HG02870 (cell line): ENCODE measurements around the gene DEPP1.
A peak's percentile ranks its signal among the peaks of the same experiment; 100 is the strongest.
"Not testable (repeated sequence)": the region's sequence is repeated elsewhere in the genome, so short reads cannot be mapped to it uniquely, and the experiment has no call there.

Experiments
- ATAC-seq: cut with Tn5 transposase; IDR thresholded peaks from one replicate; pipeline ENCODE4 v1.9.1; 2021; ENCODE audit warnings: mild to moderate bottlenecking, moderate library complexity; ENCODE audit not compliant: unreplicated experiment

Gene DEPP1, protein sequence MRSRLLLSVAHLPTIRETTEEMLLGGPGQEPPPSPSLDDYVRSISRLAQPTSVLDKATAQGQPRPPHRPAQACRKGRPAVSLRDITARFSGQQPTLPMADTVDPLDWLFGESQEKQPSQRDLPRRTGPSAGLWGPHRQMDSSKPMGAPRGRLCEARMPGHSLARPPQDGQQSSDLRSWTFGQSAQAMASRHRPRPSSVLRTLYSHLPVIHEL

DNA sequence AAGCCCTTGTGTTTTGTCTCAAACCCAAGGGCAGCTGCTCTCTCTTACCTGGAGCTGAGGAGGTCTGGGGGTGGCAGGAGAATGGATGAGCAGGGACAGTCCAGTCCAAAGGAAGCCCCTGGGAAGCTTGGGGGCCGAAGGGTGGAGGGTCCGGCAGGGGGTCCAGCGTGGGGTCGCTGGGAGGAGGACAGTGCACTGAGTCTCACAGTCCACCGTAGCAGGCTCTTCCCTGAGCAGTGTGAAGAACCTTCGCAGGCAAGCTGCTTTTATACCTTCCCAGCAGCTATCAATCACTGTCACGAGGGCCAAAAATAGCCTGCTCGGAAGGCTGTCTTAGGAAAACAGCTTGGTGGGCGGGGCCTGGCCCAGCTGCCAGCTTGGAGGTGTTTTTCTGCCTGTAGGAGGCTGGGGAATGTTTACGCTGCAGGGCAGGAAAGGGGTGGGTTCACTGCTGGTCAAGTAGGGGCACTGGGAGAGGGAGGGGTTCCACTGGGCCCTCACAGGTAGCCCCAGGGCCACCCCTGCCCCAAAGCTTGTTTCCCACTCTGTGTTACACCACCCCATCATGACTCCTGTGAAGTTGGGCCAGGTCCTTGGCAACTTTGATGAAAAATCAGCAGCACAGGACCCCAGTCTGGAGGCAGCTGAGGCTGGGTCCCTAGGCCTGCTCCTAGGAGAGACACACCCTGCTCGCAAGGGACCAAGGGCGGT lies at the start of gene DEPP1:
DEPP1 (minus strand) TSS at position 240 of the 711 bp plus-strand sequence. CDS start 779 bp downstream, outside the sequence.
- no peak for ATAC-seq

DNA sequence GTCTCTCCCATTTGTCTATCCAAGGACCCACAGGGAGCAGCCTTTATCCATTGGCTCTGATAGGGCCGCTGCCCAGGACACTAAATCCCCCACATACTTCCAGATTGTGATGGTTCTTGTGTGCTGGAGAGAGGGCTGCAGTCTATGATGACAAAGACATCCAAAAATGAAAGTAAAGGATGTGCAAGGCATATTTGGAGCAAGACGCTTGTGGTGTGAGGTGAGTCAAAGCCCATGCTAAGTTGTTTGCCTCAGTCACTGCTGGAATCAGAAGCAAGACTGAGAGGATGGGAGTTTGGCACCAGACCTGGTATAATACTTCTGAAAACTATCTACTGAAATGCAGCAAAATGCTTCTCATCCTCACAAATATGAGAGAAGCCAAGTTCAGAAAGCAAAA lies 44.8 kb upstream of the DEPP1 start:
- no peak for ATAC-seq

DNA sequence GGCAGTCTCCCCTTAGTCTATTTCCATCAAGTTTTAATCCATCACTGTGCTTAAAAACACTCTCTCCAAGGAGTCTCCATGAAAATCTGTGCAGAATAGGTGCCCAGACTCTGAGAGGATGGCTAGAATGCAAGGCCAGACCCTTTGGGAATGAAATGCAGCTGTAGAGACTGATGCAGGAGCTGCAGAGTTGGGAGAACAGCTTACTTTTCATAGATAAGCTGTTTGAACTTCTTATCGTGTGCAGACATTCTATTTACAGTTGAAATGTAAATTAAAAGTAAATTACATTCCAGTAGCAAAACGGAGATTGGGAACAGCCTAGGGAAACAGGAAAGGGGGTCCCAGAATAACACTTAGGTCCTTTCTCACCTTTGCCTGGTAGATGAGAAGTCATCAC lies 37.0 kb upstream of the DEPP1 start:
- no peak for ATAC-seq

DNA sequence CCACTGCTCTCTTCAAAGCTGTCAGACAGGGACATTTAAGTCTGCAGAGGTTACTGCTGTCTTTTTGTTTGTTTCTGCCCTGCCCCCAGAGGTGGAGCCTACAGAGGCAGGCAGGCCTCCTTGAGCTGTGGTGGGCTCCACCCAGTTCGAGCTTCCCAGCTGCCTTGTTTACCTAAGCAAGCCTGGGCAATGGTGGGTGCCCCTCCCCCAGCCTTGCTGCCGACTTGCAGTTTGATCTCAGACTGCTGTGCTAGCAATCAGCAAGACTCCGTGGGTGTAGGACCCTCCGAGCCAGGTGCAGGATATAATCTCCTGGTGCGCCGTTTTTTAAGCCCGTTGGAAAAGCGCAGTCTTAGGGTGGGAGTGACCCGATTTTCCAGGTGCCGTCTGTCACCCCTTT lies 35.9 kb upstream of the DEPP1 start:
- ATAC-seq = not testable (repeated sequence)

DNA sequence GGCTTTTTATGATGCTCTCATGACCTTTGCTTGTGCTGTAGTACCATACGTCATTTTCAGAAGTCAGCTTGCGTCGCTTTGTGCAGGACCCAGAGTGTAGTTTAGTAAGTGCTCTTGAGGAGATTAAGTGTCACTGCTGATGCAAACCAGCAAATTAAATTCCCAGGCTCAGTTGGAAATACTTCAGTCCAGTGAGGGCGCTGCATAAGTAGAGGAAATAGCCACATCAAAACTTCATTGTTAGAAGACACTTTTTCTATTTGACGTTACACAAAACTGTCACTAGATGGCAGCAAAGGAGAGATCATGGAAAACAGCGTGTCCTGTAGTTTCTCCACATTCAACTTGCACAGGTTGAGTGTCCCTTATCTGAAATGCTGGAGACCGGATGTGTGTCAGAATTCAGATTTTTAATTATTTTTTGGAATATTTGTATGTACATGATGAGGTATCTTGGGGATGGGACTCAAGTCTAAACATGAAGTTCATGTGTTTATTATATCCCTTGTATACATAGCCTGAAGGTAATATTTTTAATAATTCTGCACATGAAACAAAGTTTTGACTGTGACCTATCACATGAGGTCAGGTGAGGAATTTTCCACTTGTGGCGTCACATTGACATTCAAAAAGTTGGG lies 30.0 kb upstream of the DEPP1 start:
- peak; percentile 71 for ATAC-seq

DNA sequence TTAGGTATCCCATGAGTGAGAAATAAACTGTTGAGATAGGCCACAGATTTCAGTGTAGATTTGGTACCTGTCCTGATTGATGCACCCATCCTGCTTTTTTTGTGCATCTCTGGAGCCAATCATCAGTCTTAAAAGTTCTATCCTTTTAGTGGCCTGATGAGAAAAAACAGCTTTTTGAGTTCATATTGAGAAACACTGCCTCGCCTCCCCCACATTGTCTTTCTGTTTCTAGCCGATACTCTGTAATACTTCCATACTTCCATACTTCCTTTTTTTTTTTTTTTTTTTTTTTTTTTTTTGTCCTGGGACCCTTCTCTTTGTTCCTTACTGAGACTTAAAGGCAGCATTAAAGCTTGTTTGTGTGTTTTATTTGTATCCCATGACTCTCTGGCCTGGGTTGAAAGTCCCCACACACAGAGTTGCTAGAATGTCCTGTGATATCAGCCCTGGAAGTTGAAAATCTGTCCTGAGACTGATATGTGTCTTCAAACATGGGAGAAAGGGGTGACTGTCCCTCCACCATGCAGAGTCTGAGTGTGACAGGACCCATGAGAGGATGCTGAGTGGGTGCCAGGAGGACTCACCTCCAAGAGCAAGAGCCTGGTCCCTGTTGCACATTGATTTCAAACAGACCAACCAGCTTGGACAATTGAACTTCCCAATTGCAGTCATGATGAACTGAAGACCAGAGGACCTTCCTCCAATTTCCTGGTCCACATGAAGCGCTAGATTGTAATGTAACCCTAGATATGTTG lies 27.8 kb upstream of the DEPP1 start:
- ATAC-seq = no peak

DNA sequence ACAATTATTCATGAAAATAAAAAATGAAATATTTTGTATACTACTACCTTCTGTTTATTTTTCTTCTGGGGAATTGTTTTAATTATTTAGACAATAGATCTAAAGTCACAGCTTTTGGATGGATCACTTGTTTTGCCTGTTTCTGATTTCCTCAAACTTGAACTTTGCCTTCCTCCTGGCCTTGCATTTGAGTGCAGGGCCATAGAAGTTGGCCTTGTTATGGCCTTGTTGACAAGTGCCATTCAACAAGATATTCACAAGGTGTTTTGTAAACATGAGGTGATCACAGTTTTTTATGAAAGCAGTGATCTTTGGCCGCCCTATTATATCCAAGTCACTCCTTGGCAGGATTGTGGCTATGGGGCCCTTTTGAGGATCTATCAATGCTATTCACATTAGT lies 26.7 kb upstream of the DEPP1 start:
- no peak for ATAC-seq

DNA sequence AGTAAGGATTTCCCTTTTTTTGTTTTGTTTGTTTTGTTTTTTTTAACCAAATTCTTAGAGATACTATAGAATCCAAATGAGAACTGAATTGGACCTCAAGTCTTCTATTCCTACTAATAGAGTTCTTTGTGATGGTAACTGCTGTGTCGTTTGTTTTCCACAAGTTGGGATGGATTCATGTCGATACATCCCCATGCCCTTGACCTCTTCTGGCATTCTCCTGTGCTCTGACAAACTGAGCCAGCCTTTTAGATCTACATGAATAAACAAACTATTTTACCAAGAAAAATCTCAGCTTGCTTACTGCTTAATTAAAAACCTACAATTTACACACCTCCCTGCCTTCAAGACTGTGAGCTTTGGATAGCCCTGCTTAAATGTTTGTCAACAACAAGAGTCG lies 26.1 kb upstream of the DEPP1 start:
- no peak for ATAC-seq

DNA sequence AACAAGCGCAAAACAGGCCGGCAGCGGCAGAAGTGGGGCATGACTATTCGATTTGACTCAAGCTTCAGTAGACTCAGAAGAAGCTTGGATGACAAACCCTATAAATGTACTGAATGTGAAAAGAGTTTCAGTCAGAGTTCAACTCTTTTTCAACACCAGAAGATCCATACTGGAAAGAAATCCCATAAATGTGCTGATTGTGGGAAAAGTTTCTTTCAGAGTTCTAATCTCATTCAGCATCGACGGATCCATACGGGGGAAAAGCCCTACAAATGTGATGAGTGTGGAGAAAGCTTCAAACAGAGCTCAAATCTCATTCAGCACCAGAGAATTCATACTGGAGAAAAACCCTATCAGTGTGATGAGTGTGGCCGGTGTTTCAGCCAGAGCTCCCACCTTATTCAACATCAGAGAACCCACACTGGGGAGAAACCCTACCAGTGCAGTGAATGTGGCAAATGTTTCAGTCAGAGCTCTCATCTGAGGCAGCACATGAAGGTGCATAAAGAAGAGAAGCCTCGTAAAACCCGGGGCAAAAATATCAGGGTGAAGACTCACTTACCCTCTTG lies 24.9 kb upstream of the DEPP1 start:
- ATAC-seq = no peak

DNA sequence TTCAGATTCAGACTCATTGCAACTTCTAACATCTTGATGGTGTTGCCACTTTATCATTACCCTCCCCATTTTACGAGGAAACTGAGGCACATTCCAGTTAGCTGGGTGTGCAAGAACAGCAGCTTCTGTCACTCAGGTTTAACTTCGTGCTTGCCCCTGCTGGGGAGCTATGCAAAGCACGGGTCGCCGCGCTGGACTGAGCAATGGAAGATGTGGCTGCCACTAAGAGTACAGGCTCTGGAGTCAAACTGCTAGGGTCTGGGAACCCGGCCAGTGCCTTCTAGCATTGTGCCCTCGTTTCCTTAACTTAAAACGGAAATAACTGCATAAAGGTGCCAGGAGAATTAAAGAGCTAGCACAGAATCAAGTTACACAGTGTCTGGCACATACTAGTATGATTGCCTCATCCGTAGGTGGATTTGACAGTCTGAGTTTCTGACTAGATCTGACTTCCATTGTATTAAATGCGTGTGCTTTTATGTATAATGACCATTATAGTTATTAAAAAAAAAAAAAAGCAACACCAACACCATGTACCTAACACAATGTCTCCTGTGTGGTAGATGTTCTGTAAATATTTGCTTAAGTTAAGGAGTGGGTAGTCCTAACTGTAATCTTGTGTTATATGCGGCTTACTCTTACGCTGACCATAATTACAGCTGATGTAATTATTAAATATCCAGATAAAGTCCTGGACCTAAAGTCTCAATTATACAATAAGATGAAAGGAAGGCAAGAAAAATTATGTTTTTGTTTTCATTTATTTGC lies 23.0 kb upstream of the DEPP1 start:
- ATAC-seq = peak; percentile 75

DNA sequence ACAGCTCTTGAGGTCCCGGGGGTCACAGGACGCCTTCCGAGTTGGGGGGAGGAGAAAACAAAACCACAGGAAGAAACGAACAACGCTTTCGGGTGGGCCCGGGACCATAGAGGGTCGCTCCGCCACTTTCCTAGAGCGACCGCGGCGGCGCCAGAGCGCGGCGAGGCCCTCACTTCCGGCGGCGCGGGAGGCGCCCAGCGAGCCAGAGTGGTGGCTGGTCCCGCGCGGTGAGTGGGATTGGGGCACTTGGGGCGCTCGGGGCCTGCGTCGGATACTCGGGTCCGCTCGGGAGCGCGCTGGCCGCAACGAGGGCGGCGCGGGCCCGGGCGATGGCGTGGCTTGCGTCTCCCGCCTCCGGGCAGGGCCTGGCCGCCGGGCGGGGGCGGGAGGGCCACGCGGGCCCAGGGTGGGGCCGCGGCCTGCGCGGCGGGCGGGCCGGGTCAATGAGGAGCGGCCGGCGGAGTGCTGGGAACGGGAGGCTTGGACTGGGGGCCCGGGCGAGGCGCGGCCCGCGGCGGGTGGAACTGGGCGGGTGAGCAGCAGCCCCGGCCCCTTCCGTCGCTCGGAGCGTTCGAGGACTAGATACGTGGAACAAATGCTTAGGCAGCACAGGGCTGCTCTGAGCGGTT lies 22.3 kb upstream of the DEPP1 start, which contains the start of gene ZNF22:
ZNF22 (plus strand) TSS at position 172 of the 629 bp plus-strand sequence. CDS start 2,446 bp downstream, outside the sequence.
- ATAC-seq = peak; percentile 64

DNA sequence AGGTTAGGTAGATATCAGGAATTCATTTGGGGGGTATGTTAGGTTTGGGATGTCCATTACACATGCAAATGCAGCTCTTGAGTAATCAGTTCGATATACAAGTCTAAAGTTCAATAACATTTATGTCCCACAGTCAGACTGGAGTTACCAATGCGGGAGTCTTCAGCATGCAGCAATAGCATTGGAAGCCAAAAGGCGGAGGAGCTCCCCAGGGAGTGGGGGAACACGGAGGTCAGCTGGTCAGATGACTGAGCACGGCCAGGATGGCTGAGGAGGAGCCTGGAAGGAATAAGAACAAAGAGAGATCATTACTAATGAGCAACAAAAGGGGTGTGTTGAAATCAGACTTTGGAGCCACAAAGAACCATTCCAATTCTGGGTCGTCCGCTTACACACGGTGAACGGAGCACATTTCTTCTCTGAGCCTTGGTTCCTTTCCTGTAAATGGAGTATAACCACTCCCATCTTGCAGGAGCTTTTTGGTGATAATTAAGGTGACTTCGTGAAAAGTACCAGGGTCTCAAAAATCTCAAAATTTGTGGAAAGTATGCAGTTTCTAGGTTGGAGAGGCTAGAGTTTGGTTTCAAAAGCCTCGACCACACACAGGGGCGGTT lies 21.6 kb upstream of the DEPP1 start:
- no peak for ATAC-seq

DNA sequence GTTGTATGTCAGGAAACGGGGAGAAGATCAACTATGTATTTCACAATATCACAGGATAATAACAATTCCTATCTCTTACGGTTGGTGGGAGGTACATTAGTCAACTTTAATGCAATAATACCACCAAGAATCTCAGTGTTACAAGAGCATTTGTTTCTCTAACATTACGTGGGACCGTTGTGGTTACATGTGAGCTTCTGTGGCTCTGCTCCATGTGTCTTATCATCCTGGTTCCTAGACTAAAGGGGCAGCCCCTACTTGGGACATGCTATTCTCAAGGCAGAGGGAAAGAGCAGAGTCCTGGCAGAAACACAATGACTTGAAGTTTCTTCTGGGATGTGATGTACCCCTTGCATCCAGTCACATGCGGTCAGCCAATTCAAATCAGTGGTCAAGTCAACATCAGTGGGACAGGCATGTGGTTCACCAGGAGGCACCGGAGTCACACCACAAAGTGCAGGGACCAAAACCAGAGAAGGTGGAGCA lies 19.6 kb upstream of the DEPP1 start:
- ATAC-seq = no peak

DNA sequence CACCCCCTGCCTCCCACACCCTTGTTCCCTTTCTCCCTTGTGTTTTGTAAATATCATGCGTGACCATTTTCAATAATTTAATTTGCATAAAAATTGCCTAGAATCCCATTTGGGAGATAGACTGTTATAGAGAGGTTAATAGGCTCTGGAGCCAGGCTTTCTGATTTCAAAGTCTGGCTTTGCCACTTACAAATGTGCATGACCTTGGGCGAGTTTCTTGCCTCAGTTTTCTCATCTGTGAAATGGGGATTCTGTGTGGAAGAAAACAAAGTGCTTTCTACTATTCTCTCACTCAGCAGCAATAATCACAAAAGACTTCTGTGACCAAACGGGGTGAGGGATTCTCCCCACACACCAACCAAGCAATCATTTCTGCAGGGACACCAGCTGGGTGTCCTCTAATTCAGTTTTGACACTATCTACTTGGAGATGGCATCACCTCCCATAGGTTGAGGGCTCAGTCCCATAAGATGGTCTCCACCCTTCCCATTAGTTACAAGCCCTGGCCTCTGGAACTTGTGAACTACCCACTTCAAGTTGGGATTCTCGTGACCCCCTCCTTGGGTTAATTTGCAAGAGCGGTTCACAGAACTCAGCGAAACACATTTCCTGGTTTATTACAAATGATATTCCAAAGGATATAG lies 18.6 kb upstream of the DEPP1 start:
- no peak for ATAC-seq

DNA sequence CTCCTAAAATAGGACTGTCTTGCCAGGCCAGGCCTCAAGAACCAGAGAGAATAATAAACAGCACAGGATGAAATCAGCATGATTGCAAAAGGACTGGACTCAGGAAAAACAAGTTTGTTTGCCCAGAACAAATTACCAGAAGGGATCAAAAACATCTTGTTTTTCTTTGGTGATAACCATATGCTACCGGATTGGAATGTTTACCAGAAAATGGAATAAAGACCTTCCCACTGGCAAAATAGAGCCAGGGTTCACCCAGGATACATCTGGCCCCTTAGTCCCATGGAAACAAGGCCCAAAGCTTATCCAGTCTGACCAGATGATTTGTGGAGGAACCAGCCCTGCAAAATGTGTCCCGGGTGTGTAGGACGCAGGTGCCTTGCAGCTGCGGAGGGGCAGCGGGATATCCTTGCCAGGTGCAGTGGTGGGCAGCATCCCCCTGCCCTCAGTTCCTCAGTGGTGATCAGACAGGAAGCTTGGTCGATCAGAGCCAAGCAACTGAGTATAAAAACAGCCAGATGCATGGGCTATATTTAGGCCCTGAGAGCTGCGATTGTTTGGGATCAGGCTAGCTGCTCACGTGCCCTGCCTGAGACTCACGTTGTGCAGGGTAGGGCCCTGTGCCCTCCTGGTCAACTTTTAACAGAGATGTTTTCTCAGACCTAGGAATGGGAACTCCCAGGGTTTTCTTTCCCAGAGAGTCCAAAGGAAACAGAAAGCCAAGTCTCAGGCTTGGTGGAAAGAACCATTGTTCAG lies 17.5 kb upstream of the DEPP1 start:
- ATAC-seq = no peak

DNA sequence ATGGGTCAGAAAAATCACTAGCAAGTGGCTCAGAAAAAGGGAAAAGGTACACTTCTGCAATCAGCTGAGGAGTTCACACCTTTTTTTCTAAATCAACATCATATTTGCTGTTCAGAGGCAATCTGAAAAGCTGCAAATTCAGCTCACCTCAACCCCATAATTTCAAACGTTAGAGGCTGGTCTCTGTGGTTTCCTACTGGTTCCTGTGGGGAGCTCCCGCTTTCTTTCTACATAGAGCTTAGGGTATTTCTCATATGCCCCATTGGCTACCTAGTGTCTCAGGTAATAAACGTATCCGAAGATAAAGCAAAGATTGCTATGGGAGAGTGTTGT lies 16.9 kb upstream of the DEPP1 start:
- no peak for ATAC-seq

DNA sequence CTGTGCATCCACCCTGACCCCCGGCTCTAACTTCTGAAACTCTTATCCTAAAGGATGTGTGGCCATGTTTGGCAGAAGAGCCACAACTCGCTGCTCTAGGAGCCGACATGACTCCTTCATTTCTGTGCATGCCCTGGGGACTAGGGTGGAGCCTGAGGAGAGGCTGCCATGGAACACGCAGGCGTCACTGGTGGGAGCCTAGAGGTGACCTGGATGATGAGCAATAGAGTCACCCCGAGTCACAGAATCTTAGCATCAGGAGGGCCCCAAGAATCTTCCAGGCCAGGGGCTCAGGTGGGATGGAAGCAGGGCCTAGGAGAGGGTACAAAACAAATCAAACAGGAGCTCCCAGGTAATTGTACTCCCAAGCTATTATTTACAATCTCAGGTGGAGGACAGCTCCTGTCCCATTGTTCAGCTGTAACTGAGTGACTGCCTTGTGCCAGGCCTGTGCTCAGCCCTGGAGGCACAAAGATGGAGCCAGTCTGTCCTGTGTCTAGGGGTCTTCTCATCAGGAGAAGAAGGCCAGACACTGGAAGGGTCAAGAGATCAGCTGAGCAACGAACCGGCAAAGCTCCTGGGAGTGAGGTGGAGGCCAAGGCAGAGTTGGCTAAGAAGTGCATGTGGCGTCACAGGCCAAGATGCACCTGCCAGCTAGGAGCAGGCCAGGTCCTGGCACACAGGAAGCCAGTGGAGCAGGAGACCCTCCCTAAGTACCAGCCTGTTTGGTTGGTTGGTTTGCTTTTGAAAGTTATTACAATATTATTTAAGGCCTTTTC lies 16.3 kb upstream of the DEPP1 start:
- ATAC-seq = no peak
